Measurements from ENCODE around the gene CCRL2. TPM values are rescaled to one million over a fixed set of nuclear protein-coding genes. Genes with fewer than 3 reads are reported as not detected.
A peak's percentile ranks its signal among the peaks of the same experiment; 100 is the strongest.
"Not testable (repeated sequence)": the region's sequence is repeated elsewhere in the genome, so short reads cannot be mapped to it uniquely, and the experiment has no call there.

The CCRL2 gene
- total RNA-seq, 1 experiment from 2014 or later: 0.97 TPM

DNA sequence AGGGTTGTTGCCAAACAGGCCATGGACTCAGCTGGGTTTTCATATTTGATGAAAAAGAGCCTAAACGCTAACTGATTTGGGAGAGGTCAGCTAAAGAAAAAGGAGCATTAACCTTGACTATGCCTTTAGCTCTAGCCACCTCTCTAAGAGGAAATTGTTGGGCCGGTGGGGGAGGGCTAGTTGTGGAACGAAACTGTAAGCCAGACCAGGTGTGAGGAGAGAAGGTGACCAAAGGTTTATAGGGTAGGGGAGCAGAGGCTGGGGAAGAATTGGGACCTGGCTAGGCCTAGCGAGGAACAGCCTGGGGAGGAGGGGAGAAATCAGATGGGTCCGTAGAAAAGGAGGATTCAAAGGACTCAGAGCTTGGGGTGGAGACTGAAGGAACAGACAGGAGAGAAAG lies 15.5 kb upstream of the CCRL2 start:
- H3K4me1 ChIP-seq (replicated peaks); H3K27ac ChIP-seq; H3K27me3 ChIP-seq (replicated peaks); DNase-seq (ENCODE audit: low read depth in 1 of 2, low spot score in 2 of 2); H3K9me3 ChIP-seq (replicated peaks); H3K36me3 ChIP-seq; H3K4me3 ChIP-seq: not testable (repeated sequence)

DNA sequence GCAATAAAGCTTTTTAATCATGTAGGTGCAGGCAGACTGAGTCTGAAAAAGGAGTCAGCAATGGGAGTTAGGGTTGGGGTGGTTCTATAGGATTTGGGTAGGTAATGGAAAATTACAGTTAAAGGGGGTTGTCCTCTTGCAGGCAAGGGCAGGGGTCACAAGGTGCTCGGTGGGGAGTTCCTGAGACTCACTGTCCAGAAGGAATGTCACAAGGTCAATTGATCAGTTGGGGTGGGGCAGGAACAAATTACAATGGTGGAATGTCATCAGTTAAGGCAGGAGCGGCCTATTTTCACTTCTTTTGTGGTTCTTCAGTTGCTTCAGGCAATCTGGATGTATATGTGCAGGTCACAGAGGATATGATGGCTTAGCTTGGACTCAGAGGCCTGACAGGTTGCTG lies 14.0 kb upstream of the CCRL2 start:
- Histone ChIP-seq H3K36me3 (no peaks in the 10 kb centered on the region), H3K4me3 (no peak overlapping the region), H3K4me1 (replicated peaks) (no peaks in the 10 kb centered on the region), H3K27me3 (replicated peaks) (no peaks in the 10 kb centered on the region), H3K27ac (no peak overlapping the region), H3K9me3 (replicated peaks) (no peaks in the 10 kb centered on the region)
- no peak for DNase-seq (ENCODE audit: low read depth in 1 of 2, low spot score in 2 of 2)

DNA sequence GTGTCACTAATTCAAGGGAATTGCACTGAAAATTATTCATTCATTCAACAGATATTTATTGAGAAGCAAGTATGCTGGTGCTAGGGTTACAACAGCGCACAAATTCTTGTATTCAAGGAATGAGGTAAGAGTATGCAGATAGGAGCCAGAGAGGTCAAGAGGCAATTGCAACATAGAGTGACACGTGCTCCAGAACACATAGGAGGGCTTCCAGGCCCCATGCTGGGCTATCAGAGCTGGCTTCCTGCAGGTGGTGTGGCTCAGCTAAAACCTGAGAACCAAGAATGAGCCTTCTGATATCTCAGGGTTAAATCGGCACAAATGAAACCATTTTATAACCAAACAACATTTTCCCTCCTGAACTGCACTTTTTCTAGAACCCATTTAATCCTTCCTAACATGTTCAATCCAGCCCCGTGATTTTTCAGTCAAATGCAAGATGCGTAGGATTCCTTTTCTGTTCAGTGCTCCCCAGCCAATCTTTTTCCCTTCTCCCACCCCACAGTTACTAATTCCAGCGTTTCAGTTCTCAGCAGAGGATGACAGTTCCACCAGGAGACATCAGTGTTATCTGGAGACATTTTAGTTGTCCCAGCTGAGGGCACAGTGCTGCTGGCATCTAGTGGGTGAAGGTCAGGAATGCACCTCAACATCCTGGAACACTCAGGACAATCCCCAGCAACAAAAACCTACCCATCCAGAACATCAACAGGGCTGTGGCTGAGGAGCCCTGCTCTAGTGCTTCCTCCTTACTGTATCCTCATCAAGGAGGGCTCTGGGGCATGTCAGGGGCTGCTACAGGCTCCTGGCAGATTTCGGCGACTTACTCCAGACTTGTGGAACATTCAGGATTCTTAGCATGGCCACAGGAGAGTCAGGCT lies 13.3 kb upstream of the CCRL2 start:
- no peaks in the 10 kb centered on the region for H3K36me3 ChIP-seq
- DNase-seq (ENCODE audit: low read depth in 1 of 2, low spot score in 2 of 2): no peak

DNA sequence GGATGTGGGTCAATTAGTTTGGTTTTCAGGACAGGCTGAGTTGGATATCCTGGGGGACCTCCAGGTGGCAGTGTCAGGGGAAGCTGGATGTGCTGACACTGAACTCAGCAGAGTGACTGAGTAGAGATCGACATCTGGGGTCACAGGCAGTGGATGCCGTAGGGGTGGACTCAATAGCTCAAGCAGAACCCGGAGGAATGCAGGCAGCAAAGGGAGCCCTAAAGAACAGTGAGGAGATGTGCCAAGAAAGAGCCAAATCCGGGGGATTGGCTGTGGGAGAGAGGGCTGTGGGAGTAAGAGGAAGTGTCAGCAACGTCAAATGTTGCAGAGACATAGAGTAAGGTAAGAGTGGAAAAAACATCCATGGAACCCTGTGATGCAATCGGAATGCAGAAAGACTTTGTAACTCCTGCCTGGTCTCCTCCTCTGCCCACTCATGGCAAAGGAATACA lies 11.8 kb upstream of the CCRL2 start:
- no peaks in the 10 kb centered on the region for H3K9me3 ChIP-seq (replicated peaks)
- H3K36me3 ChIP-seq: no peaks in the 10 kb centered on the region
- H3K27me3 ChIP-seq (replicated peaks): no peaks in the 10 kb centered on the region
- H3K4me1 ChIP-seq (replicated peaks): peaks cover 12% of the 10 kb centered on the region
- DNase-seq (ENCODE audit: low read depth in 1 of 2, low spot score in 2 of 2): no peak
- no peak overlapping the region for H3K27ac ChIP-seq
- no peak overlapping the region for H3K4me3 ChIP-seq

More for the DNA sequence above, 13.3 kb upstream of the CCRL2 start:
- Histone ChIP-seq H3K27ac (no peak overlapping the region), H3K9me3 (replicated peaks) (no peaks in the 10 kb centered on the region), H3K4me3 (no peak overlapping the region), H3K4me1 (replicated peaks) (no peaks in the 10 kb centered on the region), H3K27me3 (replicated peaks) (no peaks in the 10 kb centered on the region)

DNA sequence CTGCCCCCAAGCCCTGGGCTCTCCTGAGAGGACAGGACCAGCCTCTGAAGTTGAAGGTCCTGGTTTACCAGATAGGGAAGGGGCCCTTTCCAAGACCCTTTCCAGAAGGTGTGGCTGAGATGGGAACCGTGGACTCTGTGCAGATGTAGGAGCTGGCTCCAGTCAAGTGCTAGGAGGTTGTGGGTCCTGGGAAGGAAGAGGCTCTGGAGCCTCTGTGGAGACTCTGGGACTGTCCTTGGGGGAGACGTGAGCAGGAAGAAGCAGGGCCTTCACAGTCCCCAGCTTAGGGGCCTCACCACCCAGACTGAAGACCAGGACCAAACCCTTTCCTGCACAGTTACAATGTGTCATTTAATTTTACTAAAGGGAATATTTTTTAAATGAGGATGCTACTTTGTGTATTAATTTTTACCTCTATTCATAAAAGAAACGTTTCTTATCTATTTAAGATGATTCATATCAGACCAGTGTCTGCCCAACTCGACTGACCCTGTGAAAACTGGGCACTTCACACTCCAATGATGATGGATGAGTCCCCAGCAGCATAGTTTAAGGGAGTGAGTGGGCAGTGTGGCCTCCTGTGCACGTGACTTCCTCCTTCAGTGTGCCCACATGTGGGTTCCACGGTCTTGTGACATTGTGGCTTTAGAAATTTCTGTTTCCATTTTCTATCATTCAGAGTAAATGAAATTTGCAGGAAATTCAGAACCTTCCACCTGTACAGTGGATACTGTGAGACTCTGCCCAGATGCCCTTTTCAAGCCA lies 11.1 kb upstream of the CCRL2 start:
- no peaks in the 10 kb centered on the region for H3K9me3 ChIP-seq (replicated peaks)
- DNase-seq (ENCODE audit: low read depth in 1 of 2, low spot score in 2 of 2): no peak
- peaks cover 16% of the 10 kb centered on the region for H3K4me1 ChIP-seq (replicated peaks)
- no peaks in the 10 kb centered on the region for H3K36me3 ChIP-seq
- no peaks in the 10 kb centered on the region for H3K27me3 ChIP-seq (replicated peaks)
- no peak overlapping the region for H3K4me3 ChIP-seq
- no peak overlapping the region for H3K27ac ChIP-seq

DNA sequence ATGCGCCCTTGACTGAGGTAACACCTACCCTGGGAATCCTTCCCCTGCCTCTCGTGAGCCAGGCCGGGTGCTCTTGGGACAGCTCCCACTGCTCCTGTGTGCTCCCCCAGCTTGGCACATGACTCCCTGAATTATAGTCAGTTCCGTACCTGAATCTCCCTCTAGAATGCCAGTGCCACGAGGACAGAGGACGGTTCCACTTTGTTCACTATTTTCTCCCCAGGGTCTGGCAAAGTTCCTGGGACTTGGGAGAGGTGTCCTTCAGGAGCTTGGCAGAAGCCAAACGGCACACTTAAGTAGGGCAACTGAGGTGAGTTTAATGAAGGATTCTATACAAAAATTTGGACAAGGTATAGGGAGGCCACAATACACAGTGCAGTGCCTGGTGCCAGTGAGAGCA lies 9.9 kb upstream of the CCRL2 start:
- Histone ChIP-seq H3K4me3 (no peak overlapping the region), H3K4me1 (replicated peaks) (peaks cover 16% of the 10 kb centered on the region)
- DNase-seq (ENCODE audit: low read depth in 1 of 2, low spot score in 2 of 2): no peak

DNA sequence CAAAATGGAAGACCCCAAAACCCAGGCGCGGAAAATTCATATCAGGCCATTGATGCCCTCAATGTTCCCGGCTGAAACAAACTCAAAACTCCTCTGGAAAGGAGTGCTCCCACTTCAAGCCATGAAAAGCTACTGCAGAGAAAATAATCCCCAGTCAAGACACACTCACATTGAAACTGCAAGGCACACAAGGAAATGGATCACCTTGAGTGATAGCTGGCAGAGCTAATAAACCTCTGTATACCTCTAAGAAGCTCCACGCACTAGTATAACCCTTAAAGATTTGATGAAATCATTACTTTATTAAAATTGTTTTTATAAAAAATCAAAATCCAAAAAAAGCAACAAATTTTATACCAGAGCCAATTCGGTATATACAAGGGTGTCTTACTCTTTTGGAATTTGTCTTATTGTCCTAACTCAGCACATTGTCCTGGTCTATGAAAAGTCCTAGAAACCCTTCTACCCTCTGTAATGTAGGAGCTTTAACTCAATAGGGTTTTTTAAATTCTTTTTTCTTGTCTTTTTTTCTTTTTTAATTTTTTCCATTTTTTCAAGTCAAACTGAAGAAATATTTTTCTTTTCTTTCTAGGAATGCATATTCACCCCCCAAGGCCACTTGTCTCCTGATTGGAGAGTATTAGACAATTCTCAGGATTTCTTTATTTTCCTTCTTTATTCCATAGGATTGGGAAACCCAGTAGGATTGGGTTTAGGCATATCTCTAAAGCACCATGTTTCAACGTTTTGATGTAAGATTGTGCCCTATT lies 8.7 kb upstream of the CCRL2 start:
- no peaks in the 10 kb centered on the region for H3K27me3 ChIP-seq (replicated peaks)
- DNase-seq (ENCODE audit: low read depth in 1 of 2, low spot score in 2 of 2): no peak
- H3K36me3 ChIP-seq: no peaks in the 10 kb centered on the region
- H3K27ac ChIP-seq: no peak overlapping the region
- H3K4me1 ChIP-seq (replicated peaks): peaks cover 16% of the 10 kb centered on the region
- no peak overlapping the region for H3K4me3 ChIP-seq
- no peaks in the 10 kb centered on the region for H3K9me3 ChIP-seq (replicated peaks)

More for the DNA sequence above, 9.9 kb upstream of the CCRL2 start:
- Histone ChIP-seq H3K9me3 (replicated peaks) (no peaks in the 10 kb centered on the region), H3K27me3 (replicated peaks) (no peaks in the 10 kb centered on the region), H3K27ac (no peak overlapping the region), H3K36me3 (no peaks in the 10 kb centered on the region)

DNA sequence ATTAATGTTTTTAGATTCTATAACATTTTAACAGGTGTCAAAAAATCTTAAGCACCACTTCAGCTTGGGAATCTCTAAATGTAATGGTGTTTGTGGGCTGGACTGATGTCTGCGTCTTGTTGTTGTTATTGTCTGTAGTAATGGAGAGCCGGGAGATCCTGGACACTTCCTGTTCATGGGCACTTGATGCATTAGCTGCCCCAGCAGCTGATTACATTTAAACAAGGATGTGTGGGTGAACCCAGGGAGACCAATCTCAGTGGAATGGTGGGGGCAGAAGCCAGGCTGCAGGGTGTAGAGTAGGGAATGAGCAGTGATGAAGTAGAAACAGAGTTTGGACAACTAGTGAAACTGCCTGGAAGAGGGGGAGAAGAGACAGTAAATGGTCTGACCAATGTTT lies 8.0 kb upstream of the CCRL2 start:
- DNase-seq (ENCODE audit: low read depth in 1 of 2, low spot score in 2 of 2): no peak
- Histone ChIP-seq H3K4me1 (replicated peaks) (peaks cover 16% of the 10 kb centered on the region), H3K4me3 (no peak overlapping the region), H3K27me3 (replicated peaks) (no peaks in the 10 kb centered on the region), H3K36me3 (no peaks in the 10 kb centered on the region), H3K9me3 (replicated peaks) (no peaks in the 10 kb centered on the region), H3K27ac (no peak overlapping the region)

DNA sequence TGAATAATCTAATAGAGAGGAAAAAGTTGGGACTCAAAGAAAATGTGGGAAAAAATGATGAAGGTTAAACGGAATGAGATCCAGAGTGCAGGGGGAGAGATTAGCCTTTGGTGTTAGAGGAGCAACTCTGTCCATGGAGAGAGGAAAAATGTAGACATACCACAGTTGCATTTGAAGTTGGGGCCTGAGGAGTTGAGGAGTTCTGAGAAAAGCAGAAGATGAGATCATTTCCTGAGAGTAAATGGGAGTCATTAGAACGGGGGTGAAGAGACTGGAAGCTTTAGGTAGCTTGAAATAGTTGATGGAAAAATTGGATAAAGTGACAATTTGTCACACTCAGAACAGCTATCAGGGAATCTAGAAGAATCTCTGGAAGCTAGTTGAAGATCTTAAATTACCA lies 7.5 kb upstream of the CCRL2 start:
- no peak for DNase-seq (ENCODE audit: low read depth in 1 of 2, low spot score in 2 of 2)
- Histone ChIP-seq H3K9me3 (replicated peaks) (no peaks in the 10 kb centered on the region), H3K27me3 (replicated peaks) (no peaks in the 10 kb centered on the region), H3K27ac (no peak overlapping the region), H3K36me3 (no peaks in the 10 kb centered on the region), H3K4me1 (replicated peaks) (peaks cover 16% of the 10 kb centered on the region), H3K4me3 (no peak overlapping the region)

DNA sequence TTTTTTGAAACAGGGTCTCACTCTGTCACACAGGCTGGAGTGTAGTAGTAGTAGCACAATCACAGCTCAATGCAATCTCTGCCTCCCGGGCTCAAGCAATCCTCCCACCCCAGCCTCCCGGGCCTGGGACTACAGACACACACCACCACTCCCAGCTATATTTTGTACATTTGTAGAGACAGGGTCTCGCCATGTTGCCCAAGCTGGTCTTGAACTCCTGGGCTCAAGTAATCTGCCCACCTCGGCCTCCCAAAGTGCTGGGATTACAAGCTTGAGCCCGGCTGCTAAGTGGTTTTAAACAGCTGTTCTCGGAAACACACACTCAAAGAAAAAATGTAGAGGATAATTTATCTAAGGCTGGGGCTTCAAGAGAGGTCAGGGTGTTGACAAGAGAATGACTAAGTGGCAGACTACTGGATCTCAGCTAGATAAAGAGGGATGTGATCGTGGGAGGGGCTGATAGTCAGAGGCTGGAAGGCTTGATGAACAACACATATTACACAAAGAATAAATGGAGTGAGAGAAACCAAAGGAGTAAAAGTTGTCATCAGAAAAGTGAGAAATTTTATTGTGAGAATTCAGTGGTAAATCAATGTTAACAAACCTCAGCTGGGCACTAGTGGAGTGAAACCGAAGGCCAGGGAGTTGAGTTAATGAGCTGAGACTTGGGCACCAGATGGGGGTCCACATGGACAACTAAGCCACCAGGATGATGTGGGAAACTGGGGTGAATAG lies 6.9 kb upstream of the CCRL2 start:
- peak in 1 of 2 experiments; percentile 33 for DNase-seq (ENCODE audit: low read depth in 1 of 2, low spot score in 2 of 2)
- H3K4me1 ChIP-seq (replicated peaks): peaks cover 21% of the 10 kb centered on the region
- H3K36me3 ChIP-seq: no peaks in the 10 kb centered on the region
- H3K27ac ChIP-seq: no peak overlapping the region
- H3K4me3 ChIP-seq: no peak overlapping the region
- H3K9me3 ChIP-seq (replicated peaks): no peaks in the 10 kb centered on the region
- H3K27me3 ChIP-seq (replicated peaks): no peaks in the 10 kb centered on the region

DNA sequence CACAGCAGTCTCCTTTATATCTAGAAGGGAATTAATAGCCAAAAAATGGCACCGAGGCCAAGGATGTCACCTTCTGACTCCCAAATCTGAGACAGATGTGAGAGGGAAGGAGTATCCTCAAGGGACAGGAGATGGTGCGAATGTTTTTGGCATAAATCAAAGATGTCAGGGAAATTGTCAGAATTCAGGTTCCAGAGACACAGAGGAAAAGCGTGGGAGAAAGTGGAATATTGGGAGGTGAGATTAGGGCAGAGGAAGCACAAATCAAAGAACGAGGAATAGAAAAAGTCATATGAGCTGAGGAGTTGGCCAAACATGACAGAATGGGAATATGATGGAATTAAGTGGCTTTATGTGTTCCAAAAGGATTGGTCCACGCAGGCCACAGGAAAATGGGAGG lies 6.2 kb upstream of the CCRL2 start:
- DNase-seq (ENCODE audit: low read depth in 1 of 2, low spot score in 2 of 2): no peak
- no peaks in the 10 kb centered on the region for H3K9me3 ChIP-seq (replicated peaks)
- peaks cover 28% of the 10 kb centered on the region for H3K4me1 ChIP-seq (replicated peaks)
- H3K27ac ChIP-seq: no peak overlapping the region
- no peaks in the 10 kb centered on the region for H3K27me3 ChIP-seq (replicated peaks)
- no peaks in the 10 kb centered on the region for H3K36me3 ChIP-seq
- H3K4me3 ChIP-seq: no peak overlapping the region

DNA sequence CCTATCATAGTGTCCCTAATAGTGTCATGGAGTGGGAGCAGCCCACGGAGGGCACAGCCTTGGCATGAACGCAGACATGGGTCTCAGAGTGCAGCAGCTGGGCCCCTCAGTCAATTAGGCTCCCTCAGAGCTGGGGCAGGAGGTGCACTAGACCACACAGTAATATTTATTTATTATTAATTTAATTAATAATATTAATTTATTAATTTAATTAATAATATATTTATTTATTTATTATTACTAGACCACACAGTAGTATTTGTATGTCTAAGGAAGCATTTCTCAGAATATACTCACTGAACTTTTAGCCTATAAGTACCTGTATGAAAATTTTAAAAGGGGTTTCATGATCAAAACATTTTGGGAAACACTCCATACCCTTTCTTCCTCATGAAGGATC lies 5.5 kb upstream of the CCRL2 start:
- no peak overlapping the region for H3K27ac ChIP-seq
- peaks cover 35% of the 10 kb centered on the region for H3K4me1 ChIP-seq (replicated peaks)
- no peak for DNase-seq (ENCODE audit: low read depth in 1 of 2, low spot score in 2 of 2)
- H3K4me3 ChIP-seq: no peak overlapping the region
- no peaks in the 10 kb centered on the region for H3K9me3 ChIP-seq (replicated peaks)
- H3K36me3 ChIP-seq: no peaks in the 10 kb centered on the region
- no peaks in the 10 kb centered on the region for H3K27me3 ChIP-seq (replicated peaks)

DNA sequence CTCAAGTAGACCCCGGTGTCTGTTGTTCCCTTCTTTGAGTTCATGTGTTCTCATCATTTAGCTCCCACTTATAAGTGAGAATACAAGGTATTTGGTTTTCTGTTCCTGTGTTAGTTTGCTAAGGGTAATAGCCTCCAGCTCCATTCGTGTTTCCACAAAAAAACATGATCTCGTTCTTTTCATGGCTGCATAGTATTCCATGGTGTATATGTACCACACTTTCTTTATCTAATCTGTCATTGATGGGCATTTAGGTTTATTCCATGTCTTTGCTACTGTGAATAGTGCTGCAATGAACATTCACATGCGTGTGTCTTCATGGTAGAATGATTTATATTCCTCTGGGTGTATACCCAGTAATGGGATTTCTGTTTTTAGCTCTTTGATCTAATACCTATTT lies 4.2 kb upstream of the CCRL2 start:
- not testable (repeated sequence) for DNase-seq (ENCODE audit: low read depth in 1 of 2, low spot score in 2 of 2); H3K36me3 ChIP-seq; H3K9me3 ChIP-seq (replicated peaks); H3K27me3 ChIP-seq (replicated peaks); H3K27ac ChIP-seq; H3K4me3 ChIP-seq
- peaks cover 48% of the 10 kb centered on the region for H3K4me1 ChIP-seq (replicated peaks)
